ENCODE data around the gene AIDA. TPM values are rescaled to one million over a fixed set of nuclear protein-coding genes. Genes with fewer than 3 reads are reported as not detected.

Gene AIDA
- total RNA-seq, 1 experiment from 2014 or later: 92.8 TPM

- Histone ChIP-seq H4K20me1 (ENCODE audit: control insufficient read depth, insufficient read depth, insufficient read length) (no peaks in the 10 kb centered on the region), H3K14ac (ENCODE audit: insufficient read depth, low read length) (no peak overlapping the region), H3K4me1 (ENCODE audit: insufficient read depth, low read length) (no peaks in the 10 kb centered on the region), H3K9ac (ENCODE audit: extremely low read depth, insufficient read length, low read length) (no peak overlapping the region), H2BK120ac (ENCODE audit: low read depth, low read length, poor library complexity, severe bottlenecking) (no peak overlapping the region), H4K8ac (replicated peaks; ENCODE audit: insufficient read length, low read depth, low read length) (no peak overlapping the region), H2AFZ (ENCODE audit: low read length) (no peak overlapping the region), H3K9me3 (ENCODE audit: control insufficient read depth, low read depth, low read length) (no peaks in the 10 kb centered on the region), H3T11ph (ENCODE audit: low read length) (no peak overlapping the region), H3K23ac (ENCODE audit: insufficient read length, low read depth, low read length) (no peak overlapping the region), H4K91ac (ENCODE audit: insufficient read length, low read depth, low read length) (no peak overlapping the region), H3K56ac (ENCODE audit: insufficient read length, low read depth, low read length) (no peak overlapping the region), H4K5ac (ENCODE audit: insufficient read length, low read depth, low read length) (no peak overlapping the region), H3K27me3 (ENCODE audit: insufficient read depth, low read length) (no peaks in the 10 kb centered on the region), H3K4ac (ENCODE audit: low read depth, low read length) (no peak overlapping the region), H3K4me2 (ENCODE audit: insufficient read depth, insufficient read length, low read length) (no peak overlapping the region), H2BK20ac (ENCODE audit: low read depth, low read length, poor library complexity, severe bottlenecking) (no peak overlapping the region), H3K23me2 (ENCODE audit: insufficient read length, low read depth, low read length, poor library complexity, severe bottlenecking) (peaks cover 10% of the 10 kb centered on the region), H3K18ac (ENCODE audit: insufficient read length, low read depth, low read length) (no peak overlapping the region), H3K27ac (ENCODE audit: insufficient read length, low read depth, low read length) (no peak overlapping the region), H2BK12ac (ENCODE audit: insufficient read length, low read depth, low read length) (no peak overlapping the region), H3K79me1 (ENCODE audit: insufficient read depth, low read depth, low read length, poor library complexity, severe bottlenecking) (no peaks in the 10 kb centered on the region), H2BK15ac (ENCODE audit: low read depth, low read length) (no peak overlapping the region), H2AK5ac (ENCODE audit: insufficient read length, low read length) (no peak overlapping the region), H3K79me2 (ENCODE audit: insufficient read depth, low read length) (peaks cover 3% of the 10 kb centered on the region; the same call in 1 of the 2 replicates), H2BK5ac (ENCODE audit: insufficient read length, low read length) (no peak overlapping the region)
- WGBS (ENCODE audit: extremely low coverage, insufficient read length, low lambda C conversion rate): no CpG with 5 or more reads among the region's 2 CpGs
- Mint-ChIP-seq H3K36me3 (ENCODE audit: insufficient read depth in 1 of 3, low read depth in 3 of 3) (peaks cover 15 to 36% (median 35%) of the 10 kb centered on the region in 3 experiments; a peak in 6 of 7 replicates), H3K9me3 (no peaks in the 10 kb centered on the region), H3K4me1 (peaks cover 13 to 14% of the 10 kb centered on the region in 2 experiments; a peak in 3 of 4 replicates), H3K27me3 (ENCODE audit: low read depth) (peaks cover 9% of the 10 kb centered on the region), H3K4me3 (no peak overlapping the region), H3K27ac (no peak overlapping the region)
- no peak for DNase-seq
- no peak for TF ChIP-seq CTCF (conservative IDR thresholded peaks at IDR 0.05)
These were observed 91.7 kb downstream of the AIDA start for GRCh38 chr1:222620566-222620965.

Measured in H9 (cell line).